HEK293 (cell line): ENCODE measurements around the gene NEK6.

Experiments used
- CTCF ChIP-seq: fragments of 450-650 bp; formaldehyde crosslinking; IDR thresholded peaks from 2 replicates; pipeline ENCODE4 v1.5.1; 2016; ENCODE audit warnings: missing biosample characterization, missing genetic modification characterization
- SETDB1 ChIP-seq: IDR thresholded peaks from one replicate; pipeline ENCODE4 v1.6.1; 2017; ENCODE audit warnings: mild to moderate bottlenecking, low read length, moderate library complexity, mixed read lengths; ENCODE audit not compliant: insufficient read length
- WT1 ChIP-seq: fragments of 450-650 bp; formaldehyde crosslinking; IDR thresholded peaks from 2 replicates; pipeline ENCODE4 v1.5.1; 2016; ENCODE audit warnings: missing biosample characterization, missing genetic modification characterization
- ZBTB21 ChIP-seq: fragments of 450-650 bp; formaldehyde crosslinking; IDR thresholded peaks from 2 replicates; pipeline ENCODE4 v1.5.1; 2017; ENCODE audit warnings: missing biosample characterization, missing genetic modification characterization
- ZNF658 ChIP-seq: fragments of 450-650 bp; formaldehyde crosslinking; IDR thresholded peaks from 2 replicates; pipeline ENCODE4; 2016; ENCODE audit warnings: missing biosample characterization, missing genetic modification characterization
- ZNF830 ChIP-seq: fragments of 450-650 bp; IDR thresholded peaks from 2 replicates; pipeline ENCODE4 v1.5.0; 2018; ENCODE audit warnings: missing biosample characterization, missing genetic modification characterization, low read depth, mild to moderate bottlenecking, moderate library complexity
- TF ChIP-seq, protein P1 (sequence below): fragments of 450-650 bp; formaldehyde crosslinking; IDR thresholded peaks from 2 replicates; pipeline ENCODE4 v1.5.1; 2016; ENCODE audit warnings: missing biosample characterization, missing genetic modification characterization
- TF ChIP-seq, protein P2 (sequence below): fragments of 450-650 bp; formaldehyde crosslinking; IDR thresholded peaks from 2 replicates; pipeline ENCODE4 v1.5.1; 2016; ENCODE audit warnings: missing biosample characterization, missing genetic modification characterization

DNA sequence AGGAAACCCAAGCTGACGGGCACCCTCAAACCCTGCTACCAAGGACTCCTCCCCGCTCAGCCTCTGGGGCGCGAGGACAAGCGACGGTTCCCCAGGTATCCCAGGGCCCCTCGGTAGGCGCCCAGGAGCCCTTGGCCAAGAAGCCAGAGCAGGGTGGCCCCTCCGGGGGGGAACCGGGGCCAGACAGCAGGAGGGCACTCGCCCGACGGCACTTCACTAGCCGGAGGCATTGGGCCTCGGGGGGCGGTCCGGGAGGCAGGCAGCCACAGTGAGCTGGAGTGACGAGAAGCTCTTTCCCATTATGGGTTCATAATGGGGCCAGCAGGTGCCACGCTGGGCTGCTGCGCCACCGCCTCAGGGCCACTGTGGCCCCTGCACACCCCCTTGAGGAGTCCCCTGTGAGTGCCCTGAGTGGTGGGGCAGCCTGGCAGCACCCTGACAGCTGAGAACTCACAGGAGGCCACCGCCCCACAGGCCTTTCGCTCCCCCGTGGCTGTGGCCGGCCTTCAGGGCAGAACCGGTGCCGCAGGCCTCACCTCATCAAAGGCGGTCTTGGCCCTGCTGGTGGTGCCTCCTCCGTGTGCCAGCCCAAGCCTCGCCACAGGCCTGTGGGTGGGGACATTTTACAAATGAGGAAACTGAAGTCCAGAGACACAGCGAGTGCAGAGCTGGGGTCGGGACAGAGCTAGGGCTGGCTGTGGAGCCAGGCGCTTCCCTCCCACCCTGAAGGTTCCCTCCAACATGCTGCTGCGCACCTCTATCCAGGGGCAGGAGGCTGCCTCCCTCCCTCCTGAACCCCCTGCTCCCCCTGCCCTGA is 88.8 kb downstream of the NEK6 start:
- TF ChIP-seq ZBTB21 (tag by site-specific recombination) = no peak
- no peak for TF ChIP-seq SETDB1
- TF ChIP-seq, protein P1, sequence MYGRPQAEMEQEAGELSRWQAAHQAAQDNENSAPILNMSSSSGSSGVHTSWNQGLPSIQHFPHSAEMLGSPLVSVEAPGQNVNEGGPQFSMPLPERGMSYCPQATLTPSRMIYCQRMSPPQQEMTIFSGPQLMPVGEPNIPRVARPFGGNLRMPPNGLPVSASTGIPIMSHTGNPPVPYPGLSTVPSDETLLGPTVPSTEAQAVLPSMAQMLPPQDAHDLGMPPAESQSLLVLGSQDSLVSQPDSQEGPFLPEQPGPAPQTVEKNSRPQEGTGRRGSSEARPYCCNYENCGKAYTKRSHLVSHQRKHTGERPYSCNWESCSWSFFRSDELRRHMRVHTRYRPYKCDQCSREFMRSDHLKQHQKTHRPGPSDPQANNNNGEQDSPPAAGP (tag by site-specific recombination) = no peak
- TF ChIP-seq, protein P2, sequence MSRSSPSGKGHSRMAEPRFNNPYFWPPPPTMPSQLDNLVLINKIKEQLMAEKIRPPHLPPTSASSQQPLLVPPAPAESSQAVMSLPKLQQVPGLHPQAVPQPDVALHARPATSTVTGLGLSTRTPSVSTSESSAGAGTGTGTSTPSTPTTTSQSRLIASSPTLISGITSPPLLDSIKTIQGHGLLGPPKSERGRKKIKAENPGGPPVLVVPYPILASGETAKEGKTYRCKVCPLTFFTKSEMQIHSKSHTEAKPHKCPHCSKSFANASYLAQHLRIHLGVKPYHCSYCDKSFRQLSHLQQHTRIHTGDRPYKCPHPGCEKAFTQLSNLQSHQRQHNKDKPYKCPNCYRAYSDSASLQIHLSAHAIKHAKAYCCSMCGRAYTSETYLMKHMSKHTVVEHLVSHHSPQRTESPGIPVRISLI (tag by site-specific recombination) = no peak
- no peak for TF ChIP-seq ZNF658
- TF ChIP-seq WT1 = no peak
- TF ChIP-seq ZNF830 (tag by site-specific recombination) = no peak
- no peak for TF ChIP-seq CTCF (tag by site-specific recombination)
